Cardiac fibroblast (primary cell): ENCODE results near the gene GAS2L1.

Experiments used
- DNase-seq, 2 donors: peaks; one replicate each; pipeline versions ENCODE4 v3.0.0 to v3.0.0-alpha.2; 2010; ENCODE audit warnings: low read depth in 2 of 2
- H3K4me3 ChIP-seq, 2 donors: replicated peaks in 1 of 2; 1 replicate in 1 of 2; 2 replicates in 1 of 2; pipeline ENCODE4 v1.5.1; 2011; ENCODE audit warnings: low read depth in 2 of 2, low read length in 2 of 2, mild to moderate bottlenecking in 2 of 2, moderate library complexity in 1 of 2
- TF ChIP-seq, protein P1 (sequence below): IDR thresholded peaks from one replicate; pipeline ENCODE4 v1.5.1; 2011; ENCODE audit warnings: low read depth, mild to moderate bottlenecking, low read length, inconsistent platforms

The GAS2L1 gene

DNA sequence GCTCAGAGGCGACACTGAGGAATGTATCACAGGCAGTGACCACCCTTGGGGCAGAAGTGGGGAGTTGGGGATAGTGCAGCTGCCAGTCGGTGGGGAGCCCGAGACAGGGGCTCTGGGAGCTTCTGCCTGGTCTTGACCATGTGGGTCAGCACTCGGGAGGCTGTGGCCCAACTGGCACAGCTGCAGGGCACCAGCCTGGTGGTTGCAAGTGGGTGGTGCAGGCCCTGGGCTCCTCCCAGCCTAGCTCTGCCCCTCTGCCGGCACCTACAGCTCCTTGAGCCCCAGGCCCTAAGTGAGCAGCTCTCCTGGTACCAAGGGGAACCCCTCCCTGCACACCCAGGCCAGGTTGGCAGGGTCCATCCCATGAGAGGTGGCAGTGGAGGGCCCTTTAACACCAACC lies 21.6 kb downstream of the GAS2L1 start:
- no peak for DNase-seq
- TF ChIP-seq, protein P1, sequence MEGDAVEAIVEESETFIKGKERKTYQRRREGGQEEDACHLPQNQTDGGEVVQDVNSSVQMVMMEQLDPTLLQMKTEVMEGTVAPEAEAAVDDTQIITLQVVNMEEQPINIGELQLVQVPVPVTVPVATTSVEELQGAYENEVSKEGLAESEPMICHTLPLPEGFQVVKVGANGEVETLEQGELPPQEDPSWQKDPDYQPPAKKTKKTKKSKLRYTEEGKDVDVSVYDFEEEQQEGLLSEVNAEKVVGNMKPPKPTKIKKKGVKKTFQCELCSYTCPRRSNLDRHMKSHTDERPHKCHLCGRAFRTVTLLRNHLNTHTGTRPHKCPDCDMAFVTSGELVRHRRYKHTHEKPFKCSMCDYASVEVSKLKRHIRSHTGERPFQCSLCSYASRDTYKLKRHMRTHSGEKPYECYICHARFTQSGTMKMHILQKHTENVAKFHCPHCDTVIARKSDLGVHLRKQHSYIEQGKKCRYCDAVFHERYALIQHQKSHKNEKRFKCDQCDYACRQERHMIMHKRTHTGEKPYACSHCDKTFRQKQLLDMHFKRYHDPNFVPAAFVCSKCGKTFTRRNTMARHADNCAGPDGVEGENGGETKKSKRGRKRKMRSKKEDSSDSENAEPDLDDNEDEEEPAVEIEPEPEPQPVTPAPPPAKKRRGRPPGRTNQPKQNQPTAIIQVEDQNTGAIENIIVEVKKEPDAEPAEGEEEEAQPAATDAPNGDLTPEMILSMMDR = no peak
- H3K4me3 ChIP-seq = no peak overlapping the region

- H3K4me3 ChIP-seq = no peak overlapping the region
- no peak for DNase-seq
- TF ChIP-seq, protein P1 = no peak
Observed at GRCh38 chr22:29328566-29329500, 22.4 kb downstream of the GAS2L1 start.

DNA sequence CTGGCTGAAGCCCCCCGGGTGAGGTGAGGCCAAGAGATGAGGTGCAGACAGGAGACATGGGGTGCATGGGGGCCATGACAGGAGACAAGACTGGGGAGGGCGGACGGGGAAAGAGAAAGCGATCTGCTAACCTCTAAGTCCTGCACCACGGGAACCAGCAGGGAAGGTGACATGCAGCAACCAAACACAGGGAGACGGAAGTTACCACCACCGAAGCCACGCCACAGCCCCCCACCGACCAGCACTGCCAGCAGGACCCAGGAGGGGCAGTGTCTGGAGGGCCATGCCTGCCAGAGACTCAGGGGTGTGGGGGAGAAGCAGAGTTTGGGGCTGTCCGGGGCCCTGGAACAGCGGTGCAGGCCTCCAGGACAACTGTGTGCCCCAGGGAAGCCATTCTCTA lies 23.1 kb downstream of the GAS2L1 start:
- DNase-seq = no peak
- no peak overlapping the region for H3K4me3 ChIP-seq
- TF ChIP-seq, protein P1 = no peak

DNA sequence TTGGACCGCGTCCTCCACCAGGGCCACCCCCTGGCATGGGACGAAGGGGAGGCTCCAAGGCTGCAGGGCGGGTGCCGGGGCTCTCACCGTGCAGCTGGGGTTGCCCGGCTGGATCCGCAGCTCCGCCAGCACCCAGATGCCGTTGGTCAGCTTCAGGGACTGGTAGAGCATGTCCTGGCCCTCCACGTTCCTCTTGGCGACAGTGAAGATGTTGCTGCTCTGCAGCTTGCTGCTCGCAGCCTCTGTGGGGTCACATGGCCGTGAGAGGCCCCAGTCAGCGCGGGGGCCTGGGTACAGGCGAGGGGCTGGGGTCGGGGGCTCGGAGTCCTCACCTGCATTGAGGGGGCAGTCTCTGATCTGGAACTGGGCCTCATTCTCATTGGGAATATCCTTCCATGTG lies 23.8 kb downstream of the GAS2L1 start:
- no peak overlapping the region for H3K4me3 ChIP-seq
- TF ChIP-seq, protein P1 = no peak
- DNase-seq = no peak

GRCh38 chr22:29330753-29331152 lies 24.3 kb downstream of the GAS2L1 start:
- DNase-seq = peak; percentile 57 to 79
- no peak overlapping the region for H3K4me3 ChIP-seq
- TF ChIP-seq, protein P1 = no peak

DNA sequence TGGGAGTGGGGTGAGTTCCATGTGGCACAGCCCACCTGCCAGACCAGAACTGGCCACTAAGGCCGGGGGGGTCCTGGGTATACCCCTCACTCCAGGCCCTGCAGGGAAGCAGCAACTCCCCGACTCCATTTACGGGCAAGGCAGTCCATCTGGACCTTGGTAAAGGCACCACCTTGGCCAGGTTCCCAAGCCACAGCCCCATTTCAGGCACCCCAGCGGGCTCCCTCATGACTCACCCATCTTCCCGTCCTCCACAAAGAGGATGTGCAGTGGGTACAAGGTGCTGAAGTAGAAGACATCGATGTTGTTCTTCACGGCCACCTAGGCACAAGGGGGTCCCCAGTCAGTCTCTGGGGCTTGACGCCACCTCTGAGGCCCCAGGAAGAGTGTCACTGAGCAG lies 24.8 kb downstream of the GAS2L1 start:
- H3K4me3 ChIP-seq = no peak overlapping the region
- DNase-seq = no peak
- TF ChIP-seq, protein P1 = no peak
